ENCODE measurements around the gene TOR1AIP1. TPM values are rescaled to one million over a fixed set of nuclear protein-coding genes. Genes with fewer than 3 reads are reported as not detected.
"Not testable (repeated sequence)": the region's sequence is repeated elsewhere in the genome, so short reads cannot be mapped to it uniquely, and the experiment has no call there.

Gene TOR1AIP1
- total and polyA plus RNA-seq, 4 donors = 37.2 to 76.8 (median 62.5) TPM

GRCh38 chr1:179951383-179952144, 69.5 kb downstream of the TOR1AIP1 start:
- Histone ChIP-seq H3K4me1 (ENCODE audit: control insufficient read depth, insufficient read depth, low read length) (no peaks in the 10 kb centered on the region), H3K9me3 (ENCODE audit: control insufficient read depth, insufficient read depth, low read length) (no peaks in the 10 kb centered on the region), H3K27me3 (ENCODE audit: control insufficient read depth, insufficient read depth, low read length) (no peaks in the 10 kb centered on the region), H3K27ac (ENCODE audit: low read depth, low read length) (no peak overlapping the region), H3K4me3 (ENCODE audit: low read depth, low read length) (no peak overlapping the region), H3K36me3 (ENCODE audit: control insufficient read depth, insufficient read depth, low read length) (no peaks in the 10 kb centered on the region)
- WGBS (ENCODE audit: insufficient coverage) = 91% methylated on average over 3 of the region's 10 CpGs
- DNase-seq (ENCODE audit: low read depth in 4 of 6, low spot score in 6 of 6) = no peak

- H3K27me3 ChIP-seq (ENCODE audit: control insufficient read depth, insufficient read depth, low read length) = no peaks in the 10 kb centered on the region
- 83% methylated on average over 3 of the region's 4 CpGs for WGBS (ENCODE audit: insufficient coverage)
- no peaks in the 10 kb centered on the region for H3K4me1 ChIP-seq (ENCODE audit: control insufficient read depth, insufficient read depth, low read length)
- H3K27ac ChIP-seq (ENCODE audit: low read depth, low read length) = no peak overlapping the region
- DNase-seq (ENCODE audit: low read depth in 4 of 6, low spot score in 6 of 6) = no peak
- H3K9me3 ChIP-seq (ENCODE audit: control insufficient read depth, insufficient read depth, low read length) = no peaks in the 10 kb centered on the region
- H3K36me3 ChIP-seq (ENCODE audit: control insufficient read depth, insufficient read depth, low read length) = no peaks in the 10 kb centered on the region
- no peak overlapping the region for H3K4me3 ChIP-seq (ENCODE audit: low read depth, low read length)
These were observed 70.1 kb downstream of the TOR1AIP1 start for GRCh38 chr1:179952186-179952585.

GRCh38 chr1:179953974-179954492, 71.9 kb downstream of the TOR1AIP1 start:
- 5% methylated on average over 19 of the region's 19 CpGs for WGBS (ENCODE audit: insufficient coverage)
- H3K27me3 ChIP-seq (ENCODE audit: control insufficient read depth, insufficient read depth, low read length) = no peaks in the 10 kb centered on the region
- H3K27ac ChIP-seq (ENCODE audit: low read depth, low read length) = peak overlapping the region; percentile 90
- H3K9me3 ChIP-seq (ENCODE audit: control insufficient read depth, insufficient read depth, low read length) = no peaks in the 10 kb centered on the region
- DNase-seq (ENCODE audit: low read depth in 4 of 6, low spot score in 6 of 6) = peak in 1 of 6 donors; percentile 87
- H3K4me1 ChIP-seq (ENCODE audit: control insufficient read depth, insufficient read depth, low read length) = no peaks in the 10 kb centered on the region
- H3K4me3 ChIP-seq (ENCODE audit: low read depth, low read length) = peak overlapping the region; percentile 69
- no peaks in the 10 kb centered on the region for H3K36me3 ChIP-seq (ENCODE audit: control insufficient read depth, insufficient read depth, low read length)

GRCh38 chr1:179954493-179955286, 72.6 kb downstream of the TOR1AIP1 start, which contains the start of gene CEP350:
Gene CEP350 (plus strand): TSS chr1:179954810. CDS start chr1:179986182, 31,372 bp downstream.
- H3K36me3 ChIP-seq (ENCODE audit: control insufficient read depth, insufficient read depth, low read length) = no peaks in the 10 kb centered on the region
- DNase-seq (ENCODE audit: low read depth in 4 of 6, low spot score in 6 of 6) = peak; percentile 95 to 100 (median 98)
- H3K27me3 ChIP-seq (ENCODE audit: control insufficient read depth, insufficient read depth, low read length) = no peaks in the 10 kb centered on the region
- H3K4me3 ChIP-seq (ENCODE audit: low read depth, low read length) = peak within 1 kb of the TSS; percentile 69
- whole genome bisulfite sequencing (ENCODE audit: insufficient coverage) = under 1% methylated on average over 72 of the region's 72 CpGs
- H3K9me3 ChIP-seq (ENCODE audit: control insufficient read depth, insufficient read depth, low read length) = no peaks in the 10 kb centered on the region
- peak within 1 kb of the TSS; percentile 90 for H3K27ac ChIP-seq (ENCODE audit: low read depth, low read length)
- H3K4me1 ChIP-seq (ENCODE audit: control insufficient read depth, insufficient read depth, low read length) = no peaks in the 10 kb centered on the region

GRCh38 chr1:179955287-179955680, 73.2 kb downstream of the TOR1AIP1 start:
- H3K4me1 ChIP-seq (ENCODE audit: control insufficient read depth, insufficient read depth, low read length) = no peaks in the 10 kb centered on the region
- H3K4me3 ChIP-seq (ENCODE audit: low read depth, low read length) = peak overlapping the region; percentile 69
- no peaks in the 10 kb centered on the region for H3K27me3 ChIP-seq (ENCODE audit: control insufficient read depth, insufficient read depth, low read length)
- peak in 4 of 6 donors; percentile 11 to 51 (median 30) for DNase-seq (ENCODE audit: low read depth in 4 of 6, low spot score in 6 of 6)
- peak overlapping the region; percentile 90 for H3K27ac ChIP-seq (ENCODE audit: low read depth, low read length)
- H3K36me3 ChIP-seq (ENCODE audit: control insufficient read depth, insufficient read depth, low read length) = no peaks in the 10 kb centered on the region
- 0% methylated on average over 9 of the region's 10 CpGs for WGBS (ENCODE audit: insufficient coverage)
- no peaks in the 10 kb centered on the region for H3K9me3 ChIP-seq (ENCODE audit: control insufficient read depth, insufficient read depth, low read length)

GRCh38 chr1:179955731-179956130, 73.6 kb downstream of the TOR1AIP1 start:
- WGBS (ENCODE audit: insufficient coverage) = no CpG with 5 or more reads among the region's 3 CpGs
- Histone ChIP-seq H3K4me3 (ENCODE audit: low read depth, low read length) (peak overlapping the region; percentile 69), H3K36me3 (ENCODE audit: control insufficient read depth, insufficient read depth, low read length) (no peaks in the 10 kb centered on the region), H3K27ac (ENCODE audit: low read depth, low read length) (peak overlapping the region; percentile 90), H3K9me3 (ENCODE audit: control insufficient read depth, insufficient read depth, low read length) (no peaks in the 10 kb centered on the region), H3K4me1 (ENCODE audit: control insufficient read depth, insufficient read depth, low read length) (no peaks in the 10 kb centered on the region), H3K27me3 (ENCODE audit: control insufficient read depth, insufficient read depth, low read length) (no peaks in the 10 kb centered on the region)
- no peak for DNase-seq (ENCODE audit: low read depth in 4 of 6, low spot score in 6 of 6)

- no peak for DNase-seq (ENCODE audit: low read depth in 4 of 6, low spot score in 6 of 6)
- WGBS (ENCODE audit: insufficient coverage) = no CpG with 5 or more reads among the region's 3 CpGs
- Histone ChIP-seq H3K9me3 (ENCODE audit: control insufficient read depth, insufficient read depth, low read length) (no peaks in the 10 kb centered on the region), H3K27ac (ENCODE audit: low read depth, low read length) (no peak overlapping the region), H3K4me1 (ENCODE audit: control insufficient read depth, insufficient read depth, low read length) (no peaks in the 10 kb centered on the region), H3K27me3 (ENCODE audit: control insufficient read depth, insufficient read depth, low read length) (no peaks in the 10 kb centered on the region), H3K4me3 (ENCODE audit: low read depth, low read length) (no peak overlapping the region), H3K36me3 (ENCODE audit: control insufficient read depth, insufficient read depth, low read length) (no peaks in the 10 kb centered on the region)
These were observed 76.3 kb downstream of the TOR1AIP1 start for GRCh38 chr1:179958359-179958758.

GRCh38 chr1:179962168-179962567, 80.1 kb downstream of the TOR1AIP1 start:
- not testable (repeated sequence) for DNase-seq (ENCODE audit: low read depth in 4 of 6, low spot score in 6 of 6); H3K36me3 ChIP-seq (ENCODE audit: control insufficient read depth, insufficient read depth, low read length); H3K9me3 ChIP-seq (ENCODE audit: control insufficient read depth, insufficient read depth, low read length); H3K4me1 ChIP-seq (ENCODE audit: control insufficient read depth, insufficient read depth, low read length); H3K27ac ChIP-seq (ENCODE audit: low read depth, low read length); H3K4me3 ChIP-seq (ENCODE audit: low read depth, low read length); H3K27me3 ChIP-seq (ENCODE audit: control insufficient read depth, insufficient read depth, low read length)
- WGBS (ENCODE audit: insufficient coverage) = no CpG with 5 or more reads among the region's 8 CpGs

GRCh38 chr1:179966551-179966950, 84.5 kb downstream of the TOR1AIP1 start:
- no peaks in the 10 kb centered on the region for H3K4me1 ChIP-seq (ENCODE audit: control insufficient read depth, insufficient read depth, low read length)
- no peak overlapping the region for H3K4me3 ChIP-seq (ENCODE audit: low read depth, low read length)
- H3K9me3 ChIP-seq (ENCODE audit: control insufficient read depth, insufficient read depth, low read length) = peaks cover 2% of the 10 kb centered on the region
- H3K27me3 ChIP-seq (ENCODE audit: control insufficient read depth, insufficient read depth, low read length) = no peaks in the 10 kb centered on the region
- no peaks in the 10 kb centered on the region for H3K36me3 ChIP-seq (ENCODE audit: control insufficient read depth, insufficient read depth, low read length)
- no peak overlapping the region for H3K27ac ChIP-seq (ENCODE audit: low read depth, low read length)
- no peak for DNase-seq (ENCODE audit: low read depth in 4 of 6, low spot score in 6 of 6)
